Raji (cell line): Measurements from ENCODE around the gene DPH6.

ENCODE experiments used
- POLR2A ChIP-seq: IDR thresholded peaks from 2 replicates; pipeline ENCODE4 v1.6.1; 2011; ENCODE audit warnings: low read depth, low read length, control low read depth; ENCODE audit not compliant: insufficient read depth

DPH6 gene

DNA sequence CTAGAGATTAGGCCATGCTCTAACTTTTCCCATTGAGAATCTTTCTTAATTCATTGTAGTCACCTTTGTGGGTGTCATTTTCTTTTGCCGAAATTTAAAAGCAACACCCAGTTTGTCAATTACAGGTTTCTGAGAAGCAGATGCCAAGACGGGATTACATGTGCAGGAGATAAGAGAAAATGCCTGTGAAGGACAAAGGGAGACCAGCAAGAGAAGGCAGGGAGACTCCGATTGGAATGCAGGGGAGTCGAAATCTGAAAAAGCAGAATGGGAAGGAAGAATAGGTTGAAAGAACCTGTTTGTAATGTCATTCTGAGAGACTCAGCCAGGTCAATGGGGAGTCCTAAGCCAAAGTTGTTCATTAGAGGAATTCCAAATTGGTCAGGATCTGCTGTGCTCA, 3.6 kb upstream of the DPH6 start:
- no peak for TF ChIP-seq POLR2A

DNA sequence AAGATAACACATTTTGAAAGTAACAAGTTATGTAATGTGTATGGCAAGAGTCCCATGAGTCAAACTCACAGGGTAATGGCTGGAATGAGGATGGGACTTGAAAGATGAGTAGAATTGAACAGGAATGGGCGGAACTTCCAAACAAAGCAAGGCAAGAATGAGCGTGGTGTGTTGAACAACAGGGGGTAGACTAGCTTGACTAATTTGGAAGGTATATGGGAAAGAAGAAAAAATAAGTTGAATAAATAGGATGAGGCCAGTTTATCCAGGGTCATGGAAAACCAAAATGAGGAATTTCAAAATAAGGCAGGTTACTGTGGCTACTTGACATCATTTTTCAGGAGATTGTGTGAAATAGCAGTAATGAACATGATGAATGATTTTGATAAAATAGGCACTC, 2.5 kb upstream of the DPH6 start:
- TF ChIP-seq POLR2A: no peak

- TF ChIP-seq POLR2A: no peak
Measured at GRCh38 chr15:35547775-35548364, 1.9 kb upstream of the DPH6 start.

DNA sequence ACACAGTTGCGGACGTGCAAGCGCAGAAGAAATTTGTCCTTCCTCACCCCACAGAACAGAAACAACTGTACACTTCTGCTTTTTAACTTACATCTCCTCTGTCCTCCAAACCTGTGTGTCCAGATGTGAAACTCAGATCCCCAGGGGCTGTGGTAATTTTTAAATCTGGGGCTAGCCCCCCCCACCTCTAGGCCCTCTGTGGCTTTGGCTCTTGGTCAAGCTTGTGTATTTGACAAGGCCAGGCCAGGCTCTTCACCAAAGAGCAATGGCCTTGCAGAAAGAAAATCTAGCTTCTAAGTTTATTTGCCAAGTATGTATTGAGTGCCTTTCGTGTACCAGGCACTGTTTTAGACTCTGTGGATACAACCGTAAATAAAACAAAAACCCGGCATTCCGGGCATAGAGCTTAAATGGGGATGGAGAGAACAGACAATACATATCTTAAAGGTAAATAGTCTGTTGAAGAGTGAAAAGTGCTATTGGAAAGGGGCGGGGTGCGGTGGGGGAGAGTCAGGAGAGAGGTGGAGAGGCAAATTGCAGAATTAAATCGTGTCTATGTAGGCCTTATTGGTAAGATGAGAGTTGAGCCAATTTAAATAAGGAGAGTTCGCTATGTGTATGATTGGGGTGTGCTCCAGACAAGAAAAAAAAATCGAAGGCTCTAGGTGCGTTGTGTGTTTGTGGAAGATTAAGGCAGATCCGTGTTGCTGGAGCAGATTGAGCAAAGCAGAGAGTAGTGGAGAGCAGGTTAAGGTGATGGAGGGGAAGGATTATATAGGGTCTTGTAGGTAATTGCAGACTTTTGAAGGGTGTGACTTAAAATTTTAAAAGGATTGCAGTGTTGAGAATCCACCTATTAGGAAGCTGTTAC, 781 bp upstream of the DPH6 start:
- no peak for TF ChIP-seq POLR2A

DNA sequence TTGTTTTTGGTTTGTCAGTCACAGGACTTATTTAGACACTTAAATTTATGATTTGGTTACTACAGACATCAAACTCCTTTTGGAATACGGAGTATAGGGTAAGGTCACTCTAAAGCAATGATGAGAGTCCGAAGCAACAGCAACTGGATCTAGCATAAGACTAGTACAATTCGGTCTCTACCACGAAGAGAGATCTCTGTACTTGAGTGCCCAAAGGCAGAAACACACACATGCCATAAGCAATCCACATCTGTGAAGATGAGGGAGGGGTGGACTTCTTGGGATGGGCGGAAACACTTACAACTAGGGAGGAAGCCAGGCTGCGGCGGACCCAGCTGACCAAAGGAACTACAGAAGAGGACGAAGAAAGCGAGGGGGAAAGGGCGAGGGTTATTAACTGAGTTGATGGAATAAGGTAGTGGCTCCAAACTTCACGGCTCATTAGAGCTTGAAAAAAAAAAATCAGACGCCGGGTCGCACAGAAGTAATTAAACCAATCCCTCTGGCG, 595 bp downstream of the DPH6 start:
- TF ChIP-seq POLR2A: no peak

DNA sequence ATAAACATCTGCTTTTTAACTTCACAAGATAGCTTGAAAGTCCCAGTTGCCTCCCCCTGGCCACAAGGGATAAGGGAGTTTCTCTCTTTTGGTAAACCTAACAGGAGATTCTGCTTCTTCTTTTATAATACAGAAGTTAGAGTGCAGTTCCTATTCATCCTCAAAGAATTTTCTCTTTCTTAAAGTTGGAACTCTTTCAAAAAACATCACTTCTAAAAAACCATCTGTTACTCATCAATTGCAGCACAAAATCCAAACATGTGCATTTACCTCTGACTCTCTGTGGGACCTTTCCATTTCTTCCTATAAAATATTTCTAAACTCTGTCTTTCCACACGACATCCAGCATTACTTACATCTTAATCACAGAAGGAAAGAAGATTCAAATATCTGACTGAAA, 5.1 kb downstream of the DPH6 start:
- TF ChIP-seq POLR2A: no peak

DNA sequence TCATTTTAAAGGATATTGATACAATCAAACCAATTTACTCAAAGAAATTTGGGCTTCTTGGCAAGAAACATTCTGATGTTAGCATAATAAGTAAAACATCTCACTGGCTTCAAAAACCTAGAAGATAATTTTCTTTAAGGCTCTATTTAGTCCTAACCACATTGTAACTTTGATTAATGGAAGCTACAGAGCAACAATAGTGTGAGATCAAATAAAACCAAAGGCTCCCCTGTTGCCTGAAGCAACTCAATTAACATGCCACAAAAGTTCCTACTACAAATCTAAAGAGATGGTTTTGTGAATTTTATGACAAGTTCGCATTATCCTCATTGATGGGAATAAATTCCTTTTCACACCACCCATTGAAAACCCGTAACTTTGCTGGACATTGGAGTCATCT, 5.9 kb downstream of the DPH6 start:
- no peak for TF ChIP-seq POLR2A

DNA sequence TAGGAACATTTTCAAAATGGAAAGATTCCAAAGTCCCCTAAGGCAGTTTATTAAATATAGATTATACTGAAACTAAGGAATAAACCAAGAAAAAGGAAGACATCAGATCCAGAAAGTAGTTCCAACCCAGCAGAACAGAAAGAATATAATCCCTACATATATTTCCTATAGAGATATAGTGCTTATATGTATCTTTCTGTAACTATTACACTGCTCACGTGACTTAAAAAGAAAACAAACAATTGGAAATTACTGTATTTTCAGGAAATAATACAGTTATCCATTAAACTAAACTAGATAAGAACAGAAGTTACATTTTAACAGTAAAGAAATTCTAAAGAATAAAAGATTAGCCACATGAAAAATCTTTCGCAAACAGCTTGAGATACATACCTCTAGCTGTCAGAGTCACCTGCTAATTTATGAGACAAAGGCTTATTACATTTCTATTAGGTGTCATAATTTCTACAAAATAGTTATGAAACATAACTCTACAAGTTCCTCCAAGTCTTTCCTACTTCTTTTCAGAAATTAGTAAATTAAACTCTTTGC, 10.5 kb downstream of the DPH6 start:
- no peak for TF ChIP-seq POLR2A

DNA sequence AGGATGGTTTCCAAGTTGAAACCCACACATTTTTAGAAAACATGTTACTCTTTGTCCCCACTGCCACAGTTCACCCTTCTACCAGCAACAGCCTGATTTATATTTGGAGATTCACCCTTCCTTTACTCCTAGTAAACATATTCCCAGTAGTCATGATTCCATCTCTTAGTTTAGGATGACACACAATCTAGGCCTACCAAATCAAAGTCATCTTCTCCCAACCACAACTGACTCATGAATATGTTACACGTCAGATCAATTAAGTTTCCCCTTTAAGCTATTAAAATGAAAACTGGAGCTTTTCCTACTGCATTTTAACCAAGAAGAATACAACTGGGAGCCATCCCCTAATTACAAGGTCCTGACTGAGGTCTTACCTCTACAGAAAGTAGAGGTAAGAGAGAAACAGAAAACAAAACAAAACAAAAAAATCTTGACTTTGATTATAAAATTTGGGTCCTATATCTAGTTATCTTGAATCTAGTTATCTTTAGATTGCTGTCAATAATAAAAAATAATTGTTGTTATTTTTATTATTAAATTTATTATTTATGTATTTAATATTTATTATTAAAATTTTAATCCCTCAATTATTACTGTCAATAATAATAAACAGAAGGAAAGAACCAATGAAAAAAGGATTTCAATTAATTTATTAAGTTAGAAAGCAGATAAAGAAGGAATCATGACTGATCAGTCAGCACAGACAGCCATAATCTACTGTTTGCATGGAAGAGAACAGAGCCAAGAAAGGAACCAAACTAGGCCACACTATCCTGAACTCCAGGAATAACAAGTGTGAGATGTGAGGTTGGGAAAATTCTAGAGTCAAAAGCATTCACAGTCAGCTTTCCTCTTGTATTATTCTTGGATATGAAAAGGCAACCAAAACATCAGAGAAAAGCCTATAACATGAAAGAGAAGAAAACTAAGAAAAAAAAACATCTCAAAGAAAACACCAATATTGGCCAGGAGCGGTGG, 12.5 kb downstream of the DPH6 start:
- no peak for TF ChIP-seq POLR2A

DNA sequence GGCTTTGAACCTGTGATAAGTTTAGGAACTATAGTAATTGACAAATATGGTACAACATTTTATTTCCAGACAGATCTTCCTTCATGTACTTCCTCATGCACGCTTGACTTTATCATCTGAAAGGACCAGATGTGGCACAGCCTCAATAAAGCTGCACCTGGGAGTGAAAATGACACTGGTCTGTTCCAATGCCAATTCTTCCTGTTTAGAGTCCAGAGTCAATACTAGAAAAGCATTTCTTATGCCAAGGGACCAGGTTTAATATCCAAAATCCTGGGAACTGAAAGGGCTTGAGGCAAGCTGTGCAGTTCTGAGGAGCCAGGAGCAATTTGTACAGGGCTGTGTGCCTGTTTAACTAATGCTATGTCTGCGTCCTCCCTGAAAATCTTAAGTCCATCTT, 15.3 kb downstream of the DPH6 start:
- no peak for TF ChIP-seq POLR2A

DNA sequence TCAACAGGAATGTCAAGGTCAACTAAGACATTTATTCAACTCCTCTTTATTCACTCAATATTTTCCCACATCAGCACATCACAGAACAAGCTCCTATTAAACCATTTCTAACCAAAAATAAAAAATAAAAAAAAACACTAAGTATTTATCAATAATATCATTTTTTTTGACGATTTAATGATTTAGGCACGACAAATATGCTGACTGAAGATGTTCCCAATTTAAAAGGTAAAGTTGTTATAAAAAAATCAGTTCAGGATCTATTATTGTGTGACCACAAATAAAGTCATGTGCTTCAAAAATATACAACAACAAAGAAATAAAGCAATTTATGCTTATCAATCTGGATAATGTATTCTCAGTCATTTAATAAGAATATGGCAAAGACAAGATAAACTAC, 16.2 kb downstream of the DPH6 start:
- no peak for TF ChIP-seq POLR2A

- TF ChIP-seq POLR2A: no peak
Measured at GRCh38 chr15:35522061-35522460, 23.9 kb downstream of the DPH6 start.

DNA sequence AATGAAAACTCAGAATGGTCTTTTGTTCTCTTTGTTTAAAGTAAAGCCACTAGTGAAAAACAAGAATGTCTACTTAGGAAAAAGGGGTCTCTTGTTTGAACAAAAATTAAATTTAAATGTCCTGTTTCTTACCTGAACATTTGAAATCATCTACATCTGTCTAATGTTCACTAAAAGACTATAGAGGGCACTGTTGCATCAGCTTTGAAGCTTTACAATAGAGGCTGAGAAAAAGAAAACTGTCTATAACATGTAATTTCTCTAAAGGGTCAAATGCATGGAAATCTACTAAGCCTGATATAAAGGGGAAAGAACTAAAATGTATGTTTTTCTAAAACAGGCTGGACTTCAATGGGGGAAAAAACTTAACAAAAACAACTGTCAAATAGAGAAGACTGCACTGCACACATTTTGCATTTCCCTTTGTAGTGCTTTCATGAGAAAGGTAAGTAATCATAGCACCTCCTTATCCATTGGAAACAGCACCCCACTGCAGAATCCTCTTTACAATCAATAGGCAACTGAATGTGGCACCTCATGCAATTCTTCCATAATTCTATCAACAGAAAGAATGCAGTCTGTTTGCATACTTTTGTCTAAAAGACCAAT, 26.3 kb downstream of the DPH6 start:
- no peak for TF ChIP-seq POLR2A

DNA sequence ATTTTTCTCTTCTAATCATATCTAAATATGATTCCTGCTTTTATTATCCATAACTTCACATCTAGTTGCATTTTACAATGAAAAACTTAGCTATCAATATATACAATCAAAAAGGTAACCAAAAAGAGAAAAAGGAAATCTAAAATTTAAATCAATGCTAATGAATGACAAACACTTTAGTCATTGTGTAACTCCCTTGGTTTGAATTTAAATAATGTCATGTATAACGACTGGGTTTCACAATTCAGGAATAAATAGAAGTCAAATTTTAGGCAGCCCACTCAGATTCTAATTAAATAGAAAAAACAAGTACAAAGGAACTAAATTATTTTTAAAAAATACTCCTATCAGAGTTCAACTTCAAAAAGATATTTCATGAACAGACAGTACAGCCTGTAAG, 26.9 kb downstream of the DPH6 start:
- no peak for TF ChIP-seq POLR2A

- no peak for TF ChIP-seq POLR2A
Measured at GRCh38 chr15:35514759-35515158, 31.2 kb downstream of the DPH6 start.
